ENCODE data around the gene SOWAHC.

The SOWAHC gene

DNA sequence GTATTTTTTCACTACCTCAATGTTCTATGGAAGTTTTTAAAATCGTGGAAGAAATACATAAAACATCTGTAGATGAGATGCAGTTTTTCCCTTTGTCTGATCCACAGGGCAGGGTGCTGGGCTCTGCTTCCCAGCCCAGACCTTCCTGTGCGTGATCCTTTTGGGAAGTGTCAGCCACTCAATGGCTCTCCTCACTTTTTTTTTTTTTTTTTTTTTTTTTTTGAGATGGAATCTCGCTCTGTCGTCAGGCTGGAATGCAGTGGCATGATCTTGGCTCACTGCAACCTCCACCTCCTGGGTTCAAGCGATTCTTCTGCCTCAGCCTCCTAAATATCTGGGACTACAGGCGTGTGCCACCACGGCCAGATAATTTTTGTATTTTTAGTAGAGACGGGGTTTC is 32.8 kb downstream of the SOWAHC start:
- DNase-seq = no peak

DNA sequence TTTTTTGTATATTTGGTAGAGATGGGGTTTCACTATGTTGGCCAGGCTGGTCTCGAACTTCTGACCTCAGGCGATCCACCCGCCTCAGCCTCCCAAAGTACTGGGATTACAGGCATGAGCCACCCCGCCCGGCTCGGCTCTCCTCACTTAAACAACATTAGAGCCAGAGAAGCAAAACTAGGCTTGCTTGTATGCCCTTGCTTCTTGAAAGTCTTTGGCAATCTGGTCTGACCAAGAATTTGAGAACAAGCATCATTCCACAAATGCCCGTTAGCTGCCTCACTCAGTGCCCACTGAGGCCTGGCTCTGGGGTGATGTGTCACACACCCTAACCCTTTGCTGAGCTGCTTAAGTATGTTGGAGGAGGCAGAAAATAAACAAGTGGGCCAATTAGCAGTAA is 33.5 kb downstream of the SOWAHC start:
- DNase-seq = no peak

DNA sequence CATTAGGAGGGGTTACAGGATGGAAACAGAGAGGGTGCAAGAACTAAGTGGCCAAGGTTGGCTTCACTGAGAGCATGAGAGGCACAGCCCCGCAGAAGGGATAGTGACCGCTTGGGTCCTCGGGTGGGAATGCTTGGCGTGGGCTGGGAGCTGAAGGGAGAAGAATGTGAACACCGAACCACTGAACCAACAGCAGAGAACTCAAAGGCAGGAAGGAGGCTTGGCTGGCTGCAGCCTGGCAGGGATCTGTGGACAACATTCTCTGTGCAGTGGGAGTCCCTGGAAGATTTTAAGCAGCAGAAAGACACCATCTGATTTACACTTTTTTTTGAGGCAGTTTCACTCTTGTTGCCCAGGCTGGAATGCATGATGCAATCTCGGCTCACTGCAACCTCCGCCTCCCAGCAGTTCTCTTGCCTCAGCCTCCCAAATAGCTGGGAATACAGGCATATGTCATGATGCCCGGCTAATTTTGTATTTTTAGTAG is 33.9 kb downstream of the SOWAHC start:
- DNase-seq = no peak

DNA sequence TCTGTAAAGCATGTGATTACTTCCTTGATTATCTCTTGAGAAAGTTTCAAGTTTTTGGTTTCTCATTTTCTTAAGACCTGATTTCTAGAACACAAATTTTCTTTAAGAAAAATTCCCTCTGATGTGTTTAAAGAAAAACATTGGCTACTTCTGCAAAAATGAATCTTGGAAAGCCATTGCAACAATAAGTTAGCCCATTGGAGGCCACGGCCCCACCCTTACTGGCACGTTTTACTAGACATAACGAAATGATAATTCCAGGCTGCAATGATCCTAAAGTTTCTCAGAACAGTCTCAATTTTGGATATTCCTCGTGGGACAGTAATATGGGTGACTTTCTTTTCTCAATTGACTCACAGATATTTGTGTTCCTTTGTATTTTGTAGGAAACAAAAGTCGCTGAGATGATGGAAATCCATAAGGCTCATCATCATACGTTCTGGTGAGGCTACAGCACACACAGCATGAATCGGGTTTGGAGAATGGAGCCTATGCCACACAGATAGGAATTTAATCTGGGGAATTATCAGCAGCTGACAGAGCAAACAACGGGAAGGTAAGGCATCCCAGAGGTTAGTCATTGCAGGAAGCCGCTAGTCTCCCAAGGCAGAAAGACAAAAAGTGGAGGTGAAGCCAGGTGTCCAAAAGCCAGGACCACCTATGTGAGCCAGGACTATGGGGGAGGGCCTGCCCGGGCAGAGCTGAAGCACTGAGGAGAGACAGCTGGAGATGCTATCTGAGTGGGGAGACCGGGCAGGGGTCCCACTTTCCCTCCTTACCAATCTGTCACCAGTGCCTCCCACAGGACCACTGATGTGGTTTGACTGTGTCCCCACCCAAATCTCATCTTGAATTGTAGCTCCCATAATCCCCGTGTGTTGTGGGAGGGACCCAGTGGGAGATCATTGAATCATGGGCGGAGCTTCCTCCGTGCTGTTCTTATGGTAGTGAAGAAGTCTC is 35.9 kb downstream of the SOWAHC start:
- DNase-seq = no peak

DNA sequence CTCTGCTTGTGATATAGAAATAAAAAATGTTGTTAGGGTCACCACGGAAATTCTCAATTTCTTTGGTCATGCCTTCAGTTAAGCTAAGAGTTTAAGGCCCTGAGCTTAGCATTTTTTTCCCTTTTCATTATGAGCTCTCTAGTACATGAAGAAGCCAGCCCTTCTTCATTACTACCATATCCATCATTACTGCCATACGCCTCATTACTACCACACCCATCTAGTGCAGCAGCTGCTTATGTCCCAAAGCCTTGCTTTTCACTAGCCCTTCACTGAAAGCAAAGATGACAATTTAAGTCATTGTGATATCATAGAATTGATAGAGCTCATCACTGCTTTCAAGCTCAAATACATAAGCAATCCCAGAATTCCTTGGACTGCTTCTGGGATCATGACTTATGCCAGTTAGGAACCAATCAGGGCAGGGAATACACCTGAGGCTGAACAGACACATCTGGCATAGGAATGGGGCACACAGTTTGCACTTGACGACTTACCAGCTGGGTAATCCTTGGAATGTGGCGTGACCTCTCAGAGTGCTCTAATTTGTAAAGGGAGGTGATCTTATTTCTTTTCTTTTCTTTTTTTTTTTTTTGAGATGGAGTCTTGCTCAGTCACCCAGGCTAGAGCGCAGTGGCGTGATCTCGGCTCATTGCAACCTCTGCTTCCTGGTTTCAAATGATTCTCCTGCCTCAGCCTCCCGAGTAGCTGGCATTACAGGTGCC is 40.3 kb downstream of the SOWAHC start:
- DNase-seq = no peak

DNA sequence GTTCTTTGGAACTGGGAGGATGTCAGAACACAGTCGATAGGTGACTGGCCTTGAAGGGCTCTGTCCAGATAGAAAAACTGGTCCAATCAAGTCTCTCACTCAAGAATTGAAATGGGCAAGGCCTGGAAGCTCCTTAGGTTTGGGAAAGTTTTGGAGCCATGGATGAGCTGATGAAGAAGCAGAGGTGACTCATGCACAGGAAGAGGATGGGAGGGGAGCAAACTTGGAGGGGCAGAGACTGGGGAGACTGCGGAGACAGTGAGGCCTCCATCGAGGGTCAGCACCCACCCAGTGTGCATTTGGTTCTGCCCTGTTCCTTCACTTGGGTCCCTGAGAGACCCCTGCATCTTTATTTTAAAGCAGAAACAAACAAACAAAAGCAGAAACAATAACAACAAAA is 41.1 kb downstream of the SOWAHC start:
- DNase-seq = no peak

DNA sequence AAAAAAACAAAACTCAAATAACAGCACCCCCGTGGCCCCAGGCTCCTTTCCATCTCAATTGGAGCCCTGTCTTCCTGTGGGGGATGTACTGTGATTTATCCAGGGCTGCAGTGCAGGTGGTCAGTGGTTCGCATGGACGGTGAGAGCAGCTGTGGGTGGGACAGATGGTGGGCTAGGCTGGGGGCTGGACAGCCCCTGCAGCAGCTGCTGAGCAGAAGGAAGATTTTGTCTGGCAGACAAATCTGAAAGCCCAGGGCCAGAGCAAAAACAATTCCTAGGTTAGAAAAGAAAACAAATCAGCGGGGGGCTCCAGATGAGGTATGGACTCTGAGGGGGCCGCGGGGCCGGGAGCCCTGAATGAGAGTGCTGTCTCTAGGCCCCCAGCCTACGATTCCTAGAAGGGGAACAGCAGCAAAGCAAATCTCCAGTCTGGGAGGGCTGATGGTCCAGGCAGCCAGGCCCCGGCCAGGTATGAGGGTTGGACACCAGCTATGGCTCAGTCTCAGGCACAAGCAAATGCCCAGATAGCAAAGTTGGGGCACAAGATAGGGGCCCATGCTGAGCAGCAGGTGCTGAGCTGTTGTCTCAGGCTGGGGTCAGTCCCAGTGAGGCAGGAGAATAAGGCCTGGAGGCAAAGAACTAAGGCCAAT is 45.4 kb downstream of the SOWAHC start:
- no peak for DNase-seq

DNA sequence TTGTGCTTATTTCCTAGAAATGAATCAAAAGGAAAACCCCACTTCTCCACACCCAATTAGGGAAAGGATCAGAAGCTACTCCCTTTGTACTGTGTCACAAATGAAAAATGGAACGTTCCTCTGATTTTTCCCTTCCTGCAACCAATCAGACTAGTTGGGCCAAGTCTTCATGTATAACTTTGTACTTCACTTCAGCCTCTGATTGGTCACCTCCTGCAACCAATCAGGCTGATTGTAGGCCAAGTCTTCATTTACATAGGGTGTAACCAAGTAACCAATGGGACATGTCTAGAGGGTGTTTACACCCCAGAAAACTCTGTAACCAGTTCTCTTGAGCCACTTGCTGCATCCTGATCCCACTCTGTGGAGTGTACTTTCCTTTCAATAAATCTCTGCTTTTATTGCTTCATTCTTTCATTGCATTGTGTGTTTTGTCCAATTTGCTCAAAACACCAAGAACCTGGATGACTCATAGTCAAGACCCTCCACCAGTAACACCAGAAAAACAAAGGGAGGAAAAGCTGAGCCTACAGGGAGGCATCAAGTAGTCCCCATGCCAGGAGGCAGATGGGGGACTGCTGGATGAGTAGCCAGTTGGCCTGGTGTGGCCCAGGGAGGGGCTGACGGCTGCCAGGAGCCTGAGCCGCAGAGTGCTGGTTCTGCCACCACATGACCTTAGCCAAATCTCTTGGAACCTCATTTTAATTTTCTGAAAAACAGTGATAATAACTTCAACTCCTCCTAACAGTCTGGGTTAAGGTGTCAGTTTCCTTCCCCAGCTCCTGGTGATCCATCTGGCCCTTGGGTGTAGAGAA is 46.1 kb downstream of the SOWAHC start:
- no peak for DNase-seq

DNA sequence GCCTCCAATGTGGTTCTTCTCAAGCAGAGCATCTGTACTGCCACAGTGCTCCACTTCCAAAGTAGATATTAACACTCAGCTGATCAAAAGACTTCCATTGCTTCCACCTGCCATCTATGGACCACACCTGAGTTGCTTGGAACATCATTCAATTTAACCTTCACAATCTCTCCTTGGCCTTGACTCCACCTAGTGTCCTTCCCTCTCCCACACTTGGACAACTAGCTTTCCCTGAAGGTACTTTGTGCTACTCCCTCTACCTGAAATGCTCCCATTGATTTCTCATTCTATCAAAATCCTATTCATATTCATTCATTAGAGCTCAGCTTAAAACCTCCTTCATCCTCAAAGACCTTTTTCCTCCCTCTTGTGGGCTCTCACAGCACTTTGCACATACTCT is 48.7 kb downstream of the SOWAHC start:
- DNase-seq = no peak

DNA sequence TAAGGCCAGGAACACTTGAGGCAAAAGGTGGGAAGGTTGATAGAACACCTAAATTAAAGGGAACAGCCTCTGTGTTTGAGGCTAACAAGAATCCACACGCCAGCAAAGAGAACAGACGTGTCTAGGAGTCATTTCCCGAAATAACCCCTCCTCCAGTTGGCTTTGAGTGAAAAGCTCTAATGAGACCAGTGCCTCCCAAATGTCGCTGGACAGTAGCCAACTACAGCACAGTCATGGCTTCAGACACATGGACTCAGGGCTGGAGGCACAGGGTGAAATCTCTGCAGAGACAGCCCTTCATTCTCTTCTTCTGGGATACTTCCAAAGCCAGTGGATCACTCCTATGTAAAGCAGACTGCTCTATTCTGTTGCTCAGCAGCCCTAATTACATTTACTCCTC is 49.6 kb downstream of the SOWAHC start:
- no peak for DNase-seq

DNA sequence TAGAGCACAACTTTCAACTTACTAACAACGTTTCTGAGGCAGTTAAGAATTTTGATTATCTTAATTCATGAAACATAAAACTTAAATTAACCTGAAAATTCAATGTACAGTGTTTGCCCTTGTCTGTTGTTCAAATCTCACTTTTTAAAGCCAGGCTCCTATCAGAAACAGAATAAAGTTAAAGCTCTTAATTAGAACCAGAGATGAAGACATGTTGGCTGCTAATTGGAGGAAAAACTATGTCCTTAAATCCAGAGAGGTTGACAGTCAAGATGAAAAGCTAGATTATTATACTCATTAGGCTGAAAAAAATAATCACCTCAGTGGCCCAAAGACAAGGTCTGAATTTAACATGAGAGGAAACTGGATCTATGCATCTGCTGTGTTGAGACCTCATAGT is 52.3 kb downstream of the SOWAHC start:
- no peak for DNase-seq

Data from NCI-H526 (cell line).